Endothelial cell of umbilical vein (primary cell): ENCODE measurements around the gene PRR19.

Experiments
- EZH2 ChIP-seq: IDR thresholded peaks from 2 replicates; pipeline ENCODE4 v1.6.1; 2012; ENCODE audit warnings: borderline replicate concordance, low read depth, mild to moderate bottlenecking, moderate library complexity, low read length, inconsistent platforms; ENCODE audit not compliant: severe bottlenecking
- GATA2 ChIP-seq: IDR thresholded peaks from 2 replicates; pipeline ENCODE4 v1.7.0; 2011; ENCODE audit warnings: low read depth, mild to moderate bottlenecking, moderate library complexity, mixed read lengths, low read length; ENCODE audit not compliant: insufficient read length, insufficient read depth
- JUN ChIP-seq: IDR thresholded peaks from 2 replicates; pipeline ENCODE4 v1.6.1; 2011; ENCODE audit warnings: borderline replicate concordance, low read depth; ENCODE audit not compliant: insufficient read length, insufficient read depth
- MYC ChIP-seq: IDR thresholded peaks from one replicate; pipeline ENCODE4 v1.6.1; 2011; ENCODE audit warnings: mild to moderate bottlenecking, low read depth, low read length
- POLR2A ChIP-seq: IDR thresholded peaks from 2 replicates; pipeline ENCODE4 v1.6.1; 2012; ENCODE audit warnings: low read depth, mild to moderate bottlenecking, control low read depth, low read length
- POLR2AphosphoS5 ChIP-seq: IDR thresholded peaks from 2 replicates; pipeline ENCODE4 v1.6.1; 2012; ENCODE audit warnings: low read depth, mild to moderate bottlenecking, control low read depth, low read length, moderate library complexity; ENCODE audit not compliant: insufficient read depth
- TF ChIP-seq, protein P1 (sequence below), 2 donors: IDR thresholded peaks; 1 replicate in 1 of 2; 2 replicates in 1 of 2; pipeline ENCODE4 v1.5.1; 2011; ENCODE audit warnings: low read length in 2 of 2, mild to moderate bottlenecking in 2 of 2, moderate library complexity in 2 of 2, control low read depth in 1 of 2, inconsistent platforms in 1 of 2, low read depth in 1 of 2; ENCODE audit not compliant: insufficient read depth in 1 of 2; ENCODE audit errors: extremely low read depth in 1 of 2
- TF ChIP-seq, protein P2 (sequence below): IDR thresholded peaks from 2 replicates; pipeline ENCODE4 v1.6.1; 2011; ENCODE audit not compliant: insufficient read depth, insufficient read length

DNA sequence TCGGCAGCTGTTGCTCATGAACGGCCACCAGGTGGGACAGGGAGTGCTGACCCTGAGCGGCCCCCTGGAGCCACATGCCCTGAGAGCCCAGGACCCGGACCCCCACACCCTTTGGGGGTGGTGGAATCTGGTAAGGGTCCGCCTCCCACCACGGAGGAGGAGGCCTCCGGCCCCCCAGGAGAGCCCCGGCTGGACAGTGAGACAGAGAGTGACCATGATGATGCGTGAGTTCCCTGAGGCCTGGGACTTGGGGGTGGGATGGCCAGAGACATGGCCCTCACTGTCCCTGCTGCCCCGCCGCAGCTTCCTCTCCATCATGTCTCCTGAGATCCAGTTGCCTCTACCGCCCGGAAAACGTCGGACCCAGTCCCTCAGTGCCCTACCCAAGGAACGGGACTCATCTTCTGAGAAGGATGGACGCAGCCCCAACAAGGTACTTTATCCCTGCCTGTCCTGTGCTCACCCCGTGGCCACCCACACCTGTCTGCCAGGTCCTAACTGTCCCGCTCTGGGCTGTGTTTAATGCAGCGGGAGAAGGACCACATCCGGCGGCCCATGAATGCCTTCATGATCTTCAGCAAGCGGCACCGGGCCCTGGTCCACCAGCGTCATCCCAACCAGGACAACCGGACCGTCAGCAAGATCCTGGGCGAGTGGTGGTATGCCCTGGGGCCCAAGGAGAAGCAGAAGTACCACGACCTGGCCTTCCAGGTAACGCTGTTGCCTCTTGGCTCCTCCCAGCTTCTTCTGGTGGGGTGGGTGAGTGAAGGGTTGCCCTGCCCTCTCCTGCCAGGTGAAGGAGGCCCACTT, 14.7 kb upstream of the PRR19 start:
- TF ChIP-seq, protein P1, sequence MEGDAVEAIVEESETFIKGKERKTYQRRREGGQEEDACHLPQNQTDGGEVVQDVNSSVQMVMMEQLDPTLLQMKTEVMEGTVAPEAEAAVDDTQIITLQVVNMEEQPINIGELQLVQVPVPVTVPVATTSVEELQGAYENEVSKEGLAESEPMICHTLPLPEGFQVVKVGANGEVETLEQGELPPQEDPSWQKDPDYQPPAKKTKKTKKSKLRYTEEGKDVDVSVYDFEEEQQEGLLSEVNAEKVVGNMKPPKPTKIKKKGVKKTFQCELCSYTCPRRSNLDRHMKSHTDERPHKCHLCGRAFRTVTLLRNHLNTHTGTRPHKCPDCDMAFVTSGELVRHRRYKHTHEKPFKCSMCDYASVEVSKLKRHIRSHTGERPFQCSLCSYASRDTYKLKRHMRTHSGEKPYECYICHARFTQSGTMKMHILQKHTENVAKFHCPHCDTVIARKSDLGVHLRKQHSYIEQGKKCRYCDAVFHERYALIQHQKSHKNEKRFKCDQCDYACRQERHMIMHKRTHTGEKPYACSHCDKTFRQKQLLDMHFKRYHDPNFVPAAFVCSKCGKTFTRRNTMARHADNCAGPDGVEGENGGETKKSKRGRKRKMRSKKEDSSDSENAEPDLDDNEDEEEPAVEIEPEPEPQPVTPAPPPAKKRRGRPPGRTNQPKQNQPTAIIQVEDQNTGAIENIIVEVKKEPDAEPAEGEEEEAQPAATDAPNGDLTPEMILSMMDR (IDR thresholded peaks at IDR 0.05; ENCODE audit: extremely low read depth in 1 of 2, insufficient read depth in 1 of 2, low read depth in 1 of 2, low read length in 2 of 2), result no peak
- no peak for TF ChIP-seq JUN
- TF ChIP-seq POLR2A, result no peak
- TF ChIP-seq POLR2AphosphoS5, result no peak
- no peak for TF ChIP-seq EZH2
- TF ChIP-seq, protein P2, sequence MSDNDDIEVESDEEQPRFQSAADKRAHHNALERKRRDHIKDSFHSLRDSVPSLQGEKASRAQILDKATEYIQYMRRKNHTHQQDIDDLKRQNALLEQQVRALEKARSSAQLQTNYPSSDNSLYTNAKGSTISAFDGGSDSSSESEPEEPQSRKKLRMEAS, result no peak
- TF ChIP-seq GATA2, result no peak
- no peak for TF ChIP-seq MYC
